Left lobe of liver (tissue), 1 donor: ENCODE measurements around the gene GM2A. TPM values are rescaled to one million over a fixed set of nuclear protein-coding genes. Genes with fewer than 3 reads are reported as not detected.

Experiments
- total RNA-seq: library from RNA; stranded (reverse); gene quantifications from one replicate; pipeline ENCODE4 v1.2.1, GENCODE V29; 2021
- donor health status: DM: no; HTN: yes; CAD: no.

The GM2A gene
- total RNA-seq, 1 donor from 2014 or later = 13.2 TPM

Other genes starting within 250 kb of the GM2A start
- 199 TPM for gene GPX3, start 232.6 kb upstream of the GM2A start, total RNA-seq
- gene TNIP1, start 172.2 kb upstream of the GM2A start, total RNA-seq = 74.5 TPM
- gene ANXA6, start 95.4 kb upstream of the GM2A start, total RNA-seq = 232 TPM
- gene CCDC69, start 29.1 kb upstream of the GM2A start, total RNA-seq = 29.2 TPM
- gene SLC36A3, start 50.6 kb downstream of the GM2A start, total RNA-seq = not detected
- gene SLC36A2, start 94.4 kb downstream of the GM2A start, total RNA-seq = not detected
- 3.2 TPM for gene SLC36A1, start 194.4 kb downstream of the GM2A start, total RNA-seq